NCI-H2171 treated with DMSO at 0.1 percent for 48 hours (cell line): ENCODE measurements around the gene SIRPA.

Experiments used
- DNase-seq: peaks from one replicate; lab custom pipeline; 2025; lab: John Stamatoyannopoulos, UW

SIRPA gene

GRCh38 chr20:1894951-1895673, at the start of gene SIRPA:
TSS of gene SIRPA (plus strand) at chr20:1895407. CDS start at chr20:1895448, 41 bp downstream.
- peak; percentile 73 for DNase-seq

DNA sequence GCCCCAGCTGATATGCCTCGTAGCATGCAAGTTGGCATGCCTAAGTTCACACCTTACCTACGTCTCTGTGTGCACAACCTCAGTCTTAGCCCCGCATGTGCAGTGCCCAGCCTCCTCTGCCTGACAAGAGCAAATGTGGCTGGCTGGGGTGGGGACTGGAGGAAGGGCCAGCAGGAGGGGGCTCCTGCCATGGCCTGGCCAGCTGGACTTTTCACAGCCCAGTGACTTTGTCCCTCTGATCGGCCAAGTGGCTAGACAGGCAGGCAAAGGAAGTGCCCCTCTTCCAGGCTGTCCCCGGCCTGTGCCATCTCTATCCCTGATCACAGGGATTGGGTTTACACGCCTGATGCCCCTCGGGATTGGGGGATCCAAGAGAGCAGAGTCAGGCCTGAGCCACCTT, 49.5 kb upstream of the SIRPA start:
- no peak for DNase-seq

DNA sequence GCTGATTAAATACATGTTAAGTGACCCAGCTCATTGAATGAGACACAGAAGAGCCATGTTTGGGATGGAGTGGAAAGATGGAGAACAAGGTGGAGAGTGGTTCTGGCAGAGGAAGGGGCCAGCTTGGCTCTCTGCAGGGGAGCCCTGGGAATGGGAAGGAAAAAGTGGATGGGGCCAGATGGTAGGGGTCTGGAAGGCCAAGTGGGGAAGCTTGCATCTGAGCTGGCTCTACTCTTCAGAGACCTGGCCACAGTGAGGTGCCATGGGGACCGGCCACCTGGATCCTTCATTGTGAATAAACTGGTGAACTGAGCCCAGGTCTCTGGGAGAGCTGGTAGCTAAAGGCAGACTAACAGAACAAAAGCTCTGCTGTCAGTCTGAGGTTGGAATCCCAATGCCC, 48.9 kb upstream of the SIRPA start:
- DNase-seq, result no peak

GRCh38 chr20:1846876-1847275, 48.3 kb upstream of the SIRPA start:
- DNase-seq, result no peak

DNA sequence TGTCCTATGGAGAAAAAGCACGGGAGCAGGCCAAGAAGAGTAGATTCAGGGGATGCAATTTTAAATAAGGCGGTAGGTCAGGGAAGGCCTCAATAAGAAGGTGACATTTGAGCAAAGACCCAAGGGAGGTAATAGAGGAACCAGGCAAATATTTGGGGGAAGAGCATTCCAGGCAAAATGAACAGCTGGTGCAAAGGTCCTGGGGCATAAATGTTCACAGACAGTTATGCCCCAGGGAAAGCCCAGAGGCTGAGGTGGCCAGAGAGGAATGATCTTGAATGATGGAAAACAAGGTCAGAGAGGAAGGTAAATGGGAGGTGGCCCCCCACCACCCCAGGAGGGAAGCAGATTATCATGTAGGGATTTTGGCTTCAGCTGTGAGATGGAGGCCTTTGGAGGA, 47.4 kb upstream of the SIRPA start:
- no peak for DNase-seq

GRCh38 chr20:1848373-1848772, 46.8 kb upstream of the SIRPA start:
- DNase-seq, result no peak

- no peak for DNase-seq
Observed at GRCh38 chr20:1851396-1851795, 43.8 kb upstream of the SIRPA start.

DNA sequence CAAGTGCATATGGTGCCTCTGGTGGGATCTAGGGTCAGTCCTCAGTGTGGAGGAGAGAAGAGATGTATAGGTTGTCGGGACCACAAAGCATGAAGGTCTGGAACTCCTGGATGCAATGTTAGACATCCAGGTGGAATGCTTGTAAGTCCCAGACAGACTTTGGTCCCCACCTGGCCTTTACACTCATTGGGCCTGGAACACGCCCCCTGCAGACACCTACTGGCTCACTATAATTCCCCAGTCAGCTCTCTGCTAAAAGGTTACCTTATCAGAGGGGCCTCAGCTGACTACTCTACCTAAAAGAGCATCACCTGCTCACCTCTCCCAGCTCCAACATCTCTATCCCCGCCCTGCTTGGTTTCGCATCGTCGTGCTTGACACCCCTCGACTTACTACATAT, 41.7 kb upstream of the SIRPA start:
- DNase-seq, result no peak

GRCh38 chr20:1854246-1854645, 41.0 kb upstream of the SIRPA start:
- no peak for DNase-seq

DNA sequence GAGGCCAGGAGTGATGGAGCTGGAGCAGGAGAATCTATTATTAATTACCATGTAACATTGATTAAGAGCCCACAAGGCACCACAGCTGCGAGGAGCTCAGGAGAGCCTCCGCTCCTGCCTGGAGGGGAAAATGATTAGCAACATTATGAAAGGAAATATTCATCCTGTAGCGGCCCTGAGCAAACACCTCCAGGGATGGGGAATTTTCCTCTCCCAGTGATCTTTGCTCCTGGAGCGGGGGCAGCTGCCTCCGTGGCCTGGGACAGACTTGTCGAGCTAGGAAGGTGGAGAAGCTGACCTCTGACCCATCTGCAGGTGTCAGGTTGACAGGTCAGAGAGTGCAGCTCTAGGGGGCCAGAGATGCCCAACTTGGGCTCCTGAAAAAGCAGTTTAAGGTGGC, 40.1 kb upstream of the SIRPA start:
- DNase-seq, result no peak

DNA sequence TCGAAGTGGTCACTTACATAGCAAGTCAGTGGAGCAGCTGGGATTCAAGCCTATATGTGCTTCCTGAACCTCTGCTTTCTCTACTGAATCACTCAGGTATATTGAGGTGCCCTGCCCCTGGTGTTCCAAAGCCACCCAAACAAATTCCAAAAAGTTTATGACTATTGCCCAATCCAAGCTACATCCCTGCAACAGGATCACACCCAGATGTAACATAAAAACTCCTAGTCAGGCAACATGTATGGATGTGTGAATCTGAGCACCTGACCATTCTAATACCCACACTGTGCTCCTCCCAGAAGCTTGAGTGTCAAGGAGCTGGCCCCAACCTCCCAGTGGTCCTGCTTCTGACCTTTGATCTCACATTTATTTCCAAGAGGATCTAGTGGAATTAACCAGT, 39.5 kb upstream of the SIRPA start:
- DNase-seq, result no peak

- peak; percentile 85 for DNase-seq
Observed at GRCh38 chr20:1856424-1856823, 38.8 kb upstream of the SIRPA start.

DNA sequence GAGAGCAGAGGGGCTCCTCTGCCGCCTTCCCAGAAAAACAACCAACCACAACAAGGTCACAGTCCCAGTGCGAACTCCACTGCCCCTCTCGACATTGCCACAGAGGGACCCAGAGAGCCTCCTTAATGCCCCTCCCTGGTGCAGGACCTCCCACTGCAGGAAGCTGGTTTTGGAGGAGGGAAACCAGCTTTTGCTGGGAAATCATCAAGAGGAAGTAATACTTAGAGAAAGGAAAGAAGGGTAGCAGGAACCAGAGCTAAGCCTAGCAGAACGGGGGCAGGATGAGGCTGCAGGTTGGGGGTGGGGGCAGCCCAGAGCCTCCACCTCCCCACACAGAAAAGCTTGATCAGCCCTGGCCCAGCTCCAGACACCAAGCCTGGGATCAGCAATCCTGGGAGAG, 37.7 kb upstream of the SIRPA start:
- no peak for DNase-seq

GRCh38 chr20:1858871-1859270, 36.3 kb upstream of the SIRPA start:
- DNase-seq, result no peak

GRCh38 chr20:1860446-1860845, 34.8 kb upstream of the SIRPA start:
- no peak for DNase-seq

GRCh38 chr20:1861347-1861976, 33.7 kb upstream of the SIRPA start:
- DNase-seq, result no peak

- no peak for DNase-seq
Observed at GRCh38 chr20:1861996-1862662, 33.1 kb upstream of the SIRPA start.

- DNase-seq, result no peak
Observed at GRCh38 chr20:1862663-1863053, 32.5 kb upstream of the SIRPA start.

DNA sequence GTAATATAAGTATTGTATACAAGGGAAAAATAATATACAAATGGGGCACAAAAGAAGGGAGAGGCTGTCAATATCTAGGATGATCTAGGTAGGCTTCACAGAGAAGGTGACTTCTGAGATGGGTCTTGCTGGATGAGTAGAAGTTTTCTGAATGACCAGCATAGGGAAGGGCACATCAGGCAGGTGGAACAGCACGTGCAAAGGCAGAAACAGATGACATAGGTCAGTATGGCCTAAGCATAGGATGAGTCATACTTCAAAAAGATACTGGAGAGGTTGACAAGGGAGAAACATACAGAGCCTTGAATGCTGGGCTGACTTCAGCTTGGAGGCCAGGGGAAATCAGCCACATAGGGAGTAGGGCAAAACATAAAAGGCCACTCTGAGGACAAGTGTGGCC, 31.9 kb upstream of the SIRPA start:
- no peak for DNase-seq

DNA sequence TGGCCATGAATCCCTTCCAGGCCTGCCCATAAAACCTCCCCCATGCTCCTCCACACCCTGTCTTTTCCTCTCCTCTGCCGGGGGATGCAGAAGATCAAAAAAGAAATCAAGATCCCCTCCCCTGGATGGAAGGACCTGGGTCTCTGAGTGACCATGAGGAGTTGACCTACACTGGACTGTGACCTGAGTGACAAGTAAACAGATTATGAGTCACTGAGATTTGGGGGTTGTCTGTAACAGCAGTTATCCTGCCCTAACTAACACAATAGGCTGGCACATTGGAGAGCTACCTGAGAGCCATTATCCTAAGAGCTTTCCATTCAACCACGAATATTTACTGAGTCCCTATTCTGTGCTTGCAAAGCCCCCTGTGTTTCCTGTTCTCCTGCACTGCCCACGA, 28.4 kb upstream of the SIRPA start:
- no peak for DNase-seq

- no peak for DNase-seq
Observed at GRCh38 chr20:1867495-1868260, 27.5 kb upstream of the SIRPA start.

DNA sequence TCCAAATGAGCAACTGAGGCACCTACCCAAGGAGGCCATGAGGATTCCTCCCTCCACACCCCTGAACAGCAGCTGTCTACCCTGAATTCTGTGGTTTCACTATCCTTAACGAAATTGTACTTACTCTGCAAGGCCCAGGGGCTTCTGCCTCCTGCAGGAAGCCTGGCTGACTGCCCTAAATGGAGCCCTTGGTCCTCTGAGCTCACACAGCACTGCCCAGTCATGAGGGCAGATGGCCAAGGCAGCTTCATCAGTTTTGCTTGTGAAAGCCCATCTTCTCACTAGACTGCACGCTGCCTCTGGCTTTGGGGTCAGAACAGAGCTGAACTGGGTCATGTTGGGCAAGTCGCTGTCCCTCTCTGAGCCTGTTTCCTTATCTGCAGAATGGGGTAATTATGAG, 26.4 kb upstream of the SIRPA start:
- DNase-seq, result no peak

- DNase-seq, result no peak
Observed at GRCh38 chr20:1870323-1870722, 24.9 kb upstream of the SIRPA start.
